T-helper 2 cell treated with Interferon-gamma antibody and Interleukin-4, amounts not matched to agents 100 ng/mL and 5 ng/mL, for 36 hours (primary cell): ENCODE data around the gene NPW. TPM values are rescaled to one million over a fixed set of nuclear protein-coding genes. Genes with fewer than 3 reads are reported as not detected.

Experiments
- intact Hi-C: fragments of 100-400 bp; cut with micrococcal nuclease; formaldehyde crosslinking; loops from one replicate; pipeline ENCODE4 v1.15.1; 2023
- total RNA-seq: library from RNA; stranded (reverse); gene quantifications from 2 replicates; pipeline ENCODE4 v1.2.3, GENCODE V29; 2022

Gene NPW
- 0.70 and 0.80 TPM in 2 replicates for total RNA-seq

GRCh38 chr16:2019518-2019920, at the start of gene NPW:
Gene NPW, plus strand, starts transcription at chr16:2019785.
- intact Hi-C loops = no loop called here

GRCh38 chr16:1971796-1972489, 47.6 kb upstream of the NPW start, which contains the start of gene TBL3:
Gene TBL3, plus strand, starts transcription at chr16:1972053. Its CDS starts 112 bp downstream, at chr16:1972165.
- intact Hi-C loops = loop anchor here (1.0 to 5.0 kb wide), 3 partner anchors 8 to 35 kb away; partner anchors contain the start of genes GFER, RPS2 and ZNF598

- intact Hi-C loops = loop anchor here (1.0 to 5.0 kb wide), 3 partner anchors 8 to 35 kb away; partner anchors contain the start of genes GFER, RPS2 and ZNF598
Measured at GRCh38 chr16:1972490-1972877, 47.1 kb upstream of the NPW start.

- intact Hi-C loops = loop anchor here (5.0 kb wide), 1 partner anchor 34 kb away; the partner anchor contains the start of gene ZNF598
Measured at GRCh38 chr16:1973461-1974156, 46.0 kb upstream of the NPW start.

- intact Hi-C loops = loop anchor here (5.0 kb wide), 1 partner anchor 33 kb away; the partner anchor contains the start of gene ZNF598
Measured at GRCh38 chr16:1974157-1975070, 45.2 kb upstream of the NPW start.

- intact Hi-C loops = no loop called here
Measured at GRCh38 chr16:1975432-1976215, 44.0 kb upstream of the NPW start.

GRCh38 chr16:1976216-1976520, 43.4 kb upstream of the NPW start:
- intact Hi-C loops = no loop called here

GRCh38 chr16:1976951-1977874, 42.4 kb upstream of the NPW start:
- intact Hi-C loops = no loop called here

GRCh38 chr16:1977875-1978268, 41.7 kb upstream of the NPW start:
- intact Hi-C loops = no loop called here

- intact Hi-C loops = no loop called here
Measured at GRCh38 chr16:1978476-1979120, 41.0 kb upstream of the NPW start.

- intact Hi-C loops = no loop called here
Measured at GRCh38 chr16:1979271-1980029, 40.1 kb upstream of the NPW start.

- intact Hi-C loops = no loop called here
Measured at GRCh38 chr16:1980030-1980769, 39.4 kb upstream of the NPW start.

- intact Hi-C loops = no loop called here
Measured at GRCh38 chr16:1980770-1981087, 38.9 kb upstream of the NPW start.

GRCh38 chr16:1981398-1981836, 38.2 kb upstream of the NPW start, which contains the start of gene NOXO1:
Gene NOXO1, minus strand, starts transcription at chr16:1981469. Its CDS starts 290 bp downstream, at chr16:1981179.
- intact Hi-C loops = no loop called here

- intact Hi-C loops = no loop called here
Measured at GRCh38 chr16:1982013-1982433, 37.6 kb upstream of the NPW start.

- intact Hi-C loops = loop anchor here (1.0 kb wide), 1 partner anchor 8 kb away; no protein-coding TSS in a partner anchor
Measured at GRCh38 chr16:1982991-1983543, 36.5 kb upstream of the NPW start.
